Measurements from ENCODE around the gene LPAR5. TPM values are rescaled to one million over a fixed set of nuclear protein-coding genes. Genes with fewer than 3 reads are reported as not detected.

LPAR5 gene
- total RNA-seq, 1 experiment from 2014 or later, result 0.20 TPM

GRCh38 chr12:6643569-6644256 lies 8.0 kb upstream of the LPAR5 start:
- CTCF ChIA-PET, result interaction anchor here (0.8 to 6.2 kb wide), 9 partner anchors 9 to 106 kb away, joined by 3 to 111 read pairs (median 10); partner anchors contain the start of genes LPAR5 and ZNF384
- TF ChIP-seq ATF3 (CRISPR knock-in tag; conservative IDR thresholded peaks at IDR 0.05), result no peak
- TF ChIP-seq ESRRA (CRISPR knock-in tag; IDR thresholded peaks at IDR 0.05; ENCODE audit: borderline replicate concordance), result no peak
- no peak for TF ChIP-seq JUN (CRISPR knock-in tag; IDR thresholded peaks at IDR 0.05)
- no peak for TF ChIP-seq ZMAT4 (CRISPR knock-in tag; IDR thresholded peaks at IDR 0.05)
- TF ChIP-seq TEAD1 (CRISPR knock-in tag; IDR thresholded peaks at IDR 0.05), result no peak
- TF ChIP-seq E2F1 (CRISPR knock-in tag; IDR thresholded peaks at IDR 0.05), result no peak
- TF ChIP-seq ZNF416 (CRISPR knock-in tag; IDR thresholded peaks at IDR 0.05), result no peak
- TF ChIP-seq JAZF1 (CRISPR knock-in tag; IDR thresholded peaks at IDR 0.05), result no peak
- TF ChIP-seq NFE2L1 (CRISPR knock-in tag; IDR thresholded peaks at IDR 0.05), result no peak
- TF ChIP-seq E2F5 (CRISPR knock-in tag; IDR thresholded peaks at IDR 0.05), result no peak
- TF ChIP-seq ZNF396 (CRISPR knock-in tag; IDR thresholded peaks at IDR 0.05; ENCODE audit: borderline replicate concordance), result no peak
- no peak for TF ChIP-seq NFATC4 (CRISPR knock-in tag; IDR thresholded peaks at IDR 0.05)
- TF ChIP-seq NR3C1 (CRISPR knock-in tag; conservative IDR thresholded peaks at IDR 0.05; ENCODE audit: low read depth), result no peak
- no peak for TF ChIP-seq FOXK1 (CRISPR knock-in tag; IDR thresholded peaks at IDR 0.05)
- no peak for TF ChIP-seq EMX1 (CRISPR knock-in tag; IDR thresholded peaks at IDR 0.05)
- Mint-ChIP-seq H3K9me3 (no peaks in the 10 kb centered on the region), H3K27ac (no peak overlapping the region), H3K27me3 (ENCODE audit: low read depth) (peaks cover 45% of the 10 kb centered on the region), H3K4me3 (no peak overlapping the region), H3K4me1 (peaks cover 11% of the 10 kb centered on the region), H3K36me3 (no peaks in the 10 kb centered on the region; the same call in 1 of the 2 replicates)
- ATAC-seq (no peak), DNase-seq (ENCODE audit: low spot score) (no peak)
- POLR2A ChIA-PET, result interaction anchor here (0.5 to 1.5 kb wide), 2 partner anchors 26 to 45 kb away, joined by 5 to 6 read pairs; partner anchors contain the start of gene ZNF384

- H3K9me3 Mint-ChIP-seq, result no peaks in the 10 kb centered on the region
- DNase-seq (ENCODE audit: low spot score) (no peak), ATAC-seq (no peak)
- CTCF ChIA-PET, result interaction anchor here (1.6 kb wide), 1 partner anchor 12 kb away, joined by 3 read pairs; no protein-coding TSS in a partner anchor
- H3K4me3 Mint-ChIP-seq, result no peak overlapping the region
- H3K36me3 Mint-ChIP-seq, result no peaks in the 10 kb centered on the region
- peaks cover 36% of the 10 kb centered on the region for H3K27me3 Mint-ChIP-seq (ENCODE audit: low read depth)
- peaks cover 14% of the 10 kb centered on the region for H3K4me1 Mint-ChIP-seq
- H3K27ac Mint-ChIP-seq, result no peak overlapping the region
- POLR2A ChIA-PET, result no interaction called here
- TF ChIP-seq MLX (CRISPR knock-in tag; IDR thresholded peaks at IDR 0.05) (no peak), E2F4 (CRISPR knock-in tag; IDR thresholded peaks at IDR 0.05; ENCODE audit: borderline replicate concordance, low read depth) (no peak), NFE2L1 (CRISPR knock-in tag; IDR thresholded peaks at IDR 0.05) (no peak), ZBTB43 (CRISPR knock-in tag; IDR thresholded peaks at IDR 0.05) (no peak), ZNF425 (CRISPR knock-in tag; conservative IDR thresholded peaks at IDR 0.05) (no peak), CBFB (CRISPR knock-in tag; IDR thresholded peaks at IDR 0.05; ENCODE audit: low read depth) (no peak), AFF4 (CRISPR knock-in tag; IDR thresholded peaks at IDR 0.05; ENCODE audit: borderline replicate concordance) (no peak)
These were observed 5.4 kb upstream of the LPAR5 start for GRCh38 chr12:6641131-6641530.

Measured in WTC11 (cell line).